Osteocyte (in vitro differentiated cells): ENCODE results near the gene FOXD2. TPM values are rescaled to one million over a fixed set of nuclear protein-coding genes. Genes with fewer than 3 reads are reported as not detected.

Source experiments
- DNase-seq: peaks from one replicate; pipeline ENCODE4 v3.0.0; 2021; ENCODE audit warnings: mixed read lengths; ENCODE audit not compliant: unreplicated experiment; ENCODE audit errors: extremely low spot score
- H3K27ac Mint-ChIP-seq: one replicate; pipeline ENCODE4 v1.8.0; 2021; ENCODE audit warnings: mild to moderate bottlenecking, mixed read lengths; ENCODE audit not compliant: unreplicated experiment
- H3K27me3 Mint-ChIP-seq: one replicate; pipeline ENCODE4 v1.8.0; 2021; ENCODE audit warnings: mixed read lengths; ENCODE audit not compliant: unreplicated experiment
- H3K36me3 Mint-ChIP-seq: one replicate; pipeline ENCODE4 v1.8.0; 2021; ENCODE audit warnings: mixed read lengths; ENCODE audit not compliant: unreplicated experiment
- H3K4me1 Mint-ChIP-seq: one replicate; pipeline ENCODE4 v1.8.0; 2021; ENCODE audit warnings: mixed read lengths; ENCODE audit not compliant: unreplicated experiment
- H3K4me3 Mint-ChIP-seq: one replicate; pipeline ENCODE4 v1.8.0; 2021; ENCODE audit warnings: mild to moderate bottlenecking, moderate library complexity, mixed read lengths; ENCODE audit not compliant: unreplicated experiment
- H3K9me3 Mint-ChIP-seq: one replicate; pipeline ENCODE4 v1.8.0; 2021; ENCODE audit warnings: mixed read lengths; ENCODE audit not compliant: unreplicated experiment
- CTCF ChIP-seq: fragments of 200-600 bp; sonication (generic); IDR thresholded peaks from 2 replicates; pipeline ENCODE4 v1.5.0; 2021; ENCODE audit warnings: antibody characterized with exemption, mild to moderate bottlenecking, moderate library complexity
- total RNA-seq: library from RNA; stranded (reverse); gene quantifications from 2 replicates; pipeline ENCODE4 v1.2.1, GENCODE V29; 2021

The FOXD2 gene
- total RNA-seq, 1 donor from 2014 or later, result 1.0 TPM

- no peak for TF ChIP-seq CTCF
- Mint-ChIP-seq H3K4me1 (peaks cover 13% of the 10 kb centered on the region), H3K4me3 (no peak overlapping the region), H3K27me3 (no peaks in the 10 kb centered on the region), H3K27ac (no peak overlapping the region), H3K36me3 (no peaks in the 10 kb centered on the region), H3K9me3 (no peaks in the 10 kb centered on the region)
- no peak for DNase-seq
Measured at GRCh38 chr1:47402591-47402990, 35.3 kb upstream of the FOXD2 start.

GRCh38 chr1:47403321-47403910 lies 34.4 kb upstream of the FOXD2 start:
- DNase-seq, result no peak
- Mint-ChIP-seq H3K36me3 (no peaks in the 10 kb centered on the region), H3K4me1 (peaks cover 21% of the 10 kb centered on the region), H3K9me3 (no peaks in the 10 kb centered on the region), H3K27me3 (no peaks in the 10 kb centered on the region), H3K27ac (no peak overlapping the region), H3K4me3 (no peak overlapping the region)
- TF ChIP-seq CTCF, result no peak

DNA sequence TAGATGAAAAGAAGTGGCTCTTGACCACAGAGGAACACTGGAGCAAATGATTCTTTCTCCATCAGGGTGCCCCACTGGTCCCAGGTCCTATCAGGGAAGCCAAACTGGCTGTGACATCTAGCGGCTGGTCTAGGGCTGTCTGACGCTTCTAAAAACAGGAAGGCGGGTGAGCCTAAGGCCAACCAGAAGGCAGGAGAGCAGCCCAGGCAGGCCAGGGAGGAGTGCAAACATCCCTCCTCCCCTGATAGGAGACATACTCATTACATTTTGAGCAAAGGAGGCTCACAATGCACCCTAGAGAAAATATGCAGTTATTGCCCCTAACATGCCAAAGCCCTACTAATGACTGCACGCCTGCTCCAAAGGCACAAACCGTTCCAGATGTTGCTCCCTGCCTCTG lies 32.1 kb upstream of the FOXD2 start:
- Mint-ChIP-seq H3K27ac (no peak overlapping the region), H3K4me1 (peaks cover 44% of the 10 kb centered on the region), H3K9me3 (no peaks in the 10 kb centered on the region), H3K27me3 (no peaks in the 10 kb centered on the region), H3K36me3 (no peaks in the 10 kb centered on the region), H3K4me3 (no peak overlapping the region)
- no peak for TF ChIP-seq CTCF
- no peak for DNase-seq

DNA sequence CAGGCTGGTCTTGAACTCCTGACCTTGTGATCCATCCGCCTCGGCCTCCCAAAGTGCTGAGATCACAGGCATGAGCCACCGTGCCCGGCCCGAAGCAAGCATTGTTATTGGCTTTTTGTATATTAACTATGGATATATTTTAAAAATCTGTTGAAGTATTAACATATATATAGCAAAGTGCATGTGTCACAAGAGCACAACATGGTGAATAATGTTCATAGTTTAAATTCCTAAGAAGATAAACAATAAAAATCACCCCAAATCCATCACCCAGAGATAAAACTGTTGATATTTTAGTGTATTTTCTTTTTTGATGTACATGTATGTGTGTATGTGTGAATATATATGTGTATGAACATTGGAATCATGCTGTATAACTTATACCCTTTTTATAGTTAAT lies 30.9 kb upstream of the FOXD2 start:
- no peak overlapping the region for H3K4me3 Mint-ChIP-seq
- peaks cover 57% of the 10 kb centered on the region for H3K4me1 Mint-ChIP-seq
- no peak overlapping the region for H3K27ac Mint-ChIP-seq
- H3K27me3 Mint-ChIP-seq, result no peaks in the 10 kb centered on the region
- DNase-seq, result no peak
- TF ChIP-seq CTCF, result no peak
- H3K36me3 Mint-ChIP-seq, result no peaks in the 10 kb centered on the region
- H3K9me3 Mint-ChIP-seq, result no peaks in the 10 kb centered on the region

DNA sequence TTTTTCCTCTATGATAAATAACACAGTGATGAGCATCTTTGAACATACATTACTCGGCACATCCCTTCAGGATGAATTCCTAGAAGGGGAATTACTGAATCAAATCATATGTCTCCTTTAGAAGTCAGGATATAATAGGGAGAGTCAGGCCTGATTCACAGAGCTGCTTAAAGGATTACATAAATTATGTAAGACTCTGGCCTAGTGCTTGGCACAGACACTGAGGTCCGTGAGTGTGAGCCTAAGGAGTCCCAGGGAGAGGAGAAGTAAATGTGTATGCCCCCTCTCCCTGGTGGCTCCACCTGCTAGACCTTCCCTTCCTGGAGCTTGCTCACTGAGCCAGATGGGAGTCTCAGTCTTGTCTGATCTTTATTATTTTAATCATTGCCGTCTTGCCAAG lies 30.4 kb upstream of the FOXD2 start:
- Mint-ChIP-seq H3K27me3 (no peaks in the 10 kb centered on the region), H3K4me3 (no peak overlapping the region), H3K36me3 (no peaks in the 10 kb centered on the region), H3K9me3 (no peaks in the 10 kb centered on the region), H3K4me1 (peaks cover 60% of the 10 kb centered on the region), H3K27ac (peak overlapping the region; percentile 60)
- no peak for DNase-seq
- no peak for TF ChIP-seq CTCF
